H1 (cell line): Measurements from ENCODE around the gene BRMS1. TPM values are rescaled to one million over a fixed set of nuclear protein-coding genes. Genes with fewer than 3 reads are reported as not detected.

Experiments used
- ASH2L ChIP-seq: fragments of 200-600, 300-600 bp; sonication (generic); IDR thresholded peaks from one replicate; pipeline ENCODE4 v1.7.1; 2017; ENCODE audit warnings: low read length
- ATF2 ChIP-seq: IDR thresholded peaks from 2 replicates; pipeline ENCODE4 v1.6.1; 2012; ENCODE audit warnings: low read length, inconsistent platforms
- BACH1 ChIP-seq: IDR thresholded peaks from 2 replicates; pipeline ENCODE4 v1.6.1; 2012; ENCODE audit warnings: low read length, improper control_type of control experiment
- BRCA1 ChIP-seq: IDR thresholded peaks from 2 replicates; pipeline ENCODE4 v1.6.1; 2012; ENCODE audit warnings: low read depth, low read length, improper control_type of control experiment
- CHD2 ChIP-seq: IDR thresholded peaks from 2 replicates; pipeline ENCODE4 v1.6.1; 2012; ENCODE audit warnings: low read length, improper control_type of control experiment
- HDAC2 ChIP-seq, 2 experiments: fragments of 300-600 bp in 1 of 2; sonication (generic) in 1 of 2; IDR thresholded peaks; 2 replicates each; pipeline ENCODE4 v1.6.1; 2011 to 2012; ENCODE audit warnings: low read depth in 2 of 2, low read length in 2 of 2, mild to moderate bottlenecking in 2 of 2, moderate library complexity in 2 of 2, borderline replicate concordance in 1 of 2, inconsistent platforms in 1 of 2
- JUN ChIP-seq: IDR thresholded peaks from 2 replicates; pipeline ENCODE4 v1.6.1; 2011; ENCODE audit warnings: low read depth, mild to moderate bottlenecking, improper control_type of control experiment, low read length
- KDM4A ChIP-seq: IDR thresholded peaks from one replicate; pipeline ENCODE4 v1.7.1; 2012; ENCODE audit warnings: low read depth, mild to moderate bottlenecking, moderate library complexity, low read length, inconsistent platforms; ENCODE audit not compliant: severe bottlenecking
- NRF1 ChIP-seq: IDR thresholded peaks from 2 replicates; pipeline ENCODE4 v1.6.1; 2011; ENCODE audit warnings: mild to moderate bottlenecking, low read depth, low read length, improper control_type of control experiment
- PHF8 ChIP-seq: fragments of 200-600 bp; sonication (generic); conservative IDR thresholded peaks from 2 replicates; pipeline ENCODE4 v1.7.1; 2012; ENCODE audit warnings: low read depth, mild to moderate bottlenecking, inconsistent platforms, low read length, moderate library complexity
- POLR2A ChIP-seq, 2 experiments: IDR thresholded peaks; 1 replicate in 1 of 2; 2 replicates in 1 of 2; pipeline ENCODE4 v1.6.1; 2011; ENCODE audit warnings: low read depth in 2 of 2, low read length in 2 of 2, mild to moderate bottlenecking in 2 of 2; ENCODE audit errors: control extremely low read depth in 1 of 2
- POLR2AphosphoS5 ChIP-seq: IDR thresholded peaks from 2 replicates; pipeline ENCODE4 v1.6.1; 2011; ENCODE audit warnings: low read depth, low read length
- POU5F1 ChIP-seq: IDR thresholded peaks from 2 replicates; pipeline ENCODE4 v1.6.1; 2011; ENCODE audit warnings: low read depth, mild to moderate bottlenecking, low read length, moderate library complexity
- RBBP5 ChIP-seq: IDR thresholded peaks from 2 replicates; pipeline ENCODE4 v1.7.1; 2012; ENCODE audit warnings: low read depth, mild to moderate bottlenecking, inconsistent platforms, low read length, moderate library complexity, borderline replicate concordance
- RNF2 ChIP-seq: fragments of 200-900, 300-1000 bp; sonication (generic); IDR thresholded peaks from 2 replicates; pipeline ENCODE4 v1.7.1; 2016; ENCODE audit warnings: borderline replicate concordance, low read depth, mild to moderate bottlenecking, antibody characterized with exemption, low read length; ENCODE audit not compliant: poor library complexity, severe bottlenecking; ENCODE audit errors: missing control alignments
- SIN3A ChIP-seq, 2 experiments: IDR thresholded peaks in 1 of 2; conservative IDR thresholded peaks in 1 of 2; 2 replicates each; pipeline ENCODE4 v1.6.1; 2011 to 2012; ENCODE audit warnings: low read length in 2 of 2, improper control_type of control experiment in 1 of 2, low read depth in 1 of 2, mild to moderate bottlenecking in 1 of 2
- TAF1 ChIP-seq: IDR thresholded peaks from 2 replicates; pipeline ENCODE4 v1.6.1; 2011; ENCODE audit warnings: mild to moderate bottlenecking, low read depth, low read length
- TBP ChIP-seq: IDR thresholded peaks from 2 replicates; pipeline ENCODE4 v1.6.1; 2011; ENCODE audit warnings: low read depth, low read length, improper control_type of control experiment
- TEAD4 ChIP-seq: IDR thresholded peaks from 2 replicates; pipeline ENCODE4 v1.6.1; 2012; ENCODE audit warnings: low read depth, low read length, inconsistent platforms, mixed read lengths
- YY1 ChIP-seq: IDR thresholded peaks from 2 replicates; pipeline ENCODE4 v1.6.1; 2011; ENCODE audit warnings: low read depth, mild to moderate bottlenecking, low read length
- polyA plus RNA-seq, 7 experiments: library from polyadenylated mRNA; depleted of rRNA in 3 of 7; stranded (reverse) in 5 of 7; unstranded in 2 of 7; fragments of >200 nt in 5 of 7; fragments of 200-250 nt in 2 of 7; gene quantifications; 1 replicate in 5 of 7; 2 replicates in 1 of 7; 4 replicates in 1 of 7; pipeline versions ENCODE4 v1.2.1 to v1.2.3, GENCODE V29; 2011 to 2013; ENCODE audit warnings: missing spikeins in 2 of 7, mixed read lengths in 2 of 7
- total RNA-seq: library from RNA; stranded (reverse); fragmentation: NEBNext Ultra II Directional; extraction: Animal tissue kit (Norgen Biotek cat#: 25700); gene quantifications from 2 replicates; pipeline ENCODE4 v1.2.1, GENCODE V29; 2021
- TF ChIP-seq, protein P1 (sequence below): IDR thresholded peaks from 2 replicates; pipeline ENCODE4 v1.6.1; 2012; ENCODE audit warnings: inconsistent platforms

Gene BRMS1
- total and polyA plus RNA-seq, 2 of the 8 experiments (the other 6 are each of a cell fraction or from before 2014, with no cell fraction given): 39.2 to 46.1 TPM

- TF ChIP-seq HDAC2 (IDR thresholded peaks at IDR 0.05; ENCODE audit: borderline replicate concordance in 1 of 2, low read depth in 2 of 2, low read length in 2 of 2) (no peak), BRCA1 (no peak), POLR2AphosphoS5 (peak; percentile 73; the same call in 1 of the 2 replicates), POU5F1 (no peak), POLR2A (IDR thresholded peaks at IDR 0.05; ENCODE audit: control extremely low read depth in 1 of 2, low read depth in 2 of 2, low read length in 2 of 2) (peak in 1 of 2 experiments; percentile 72; a peak in 2 of 3 replicates), BACH1 (peak; percentile 41; the same call in 1 of the 2 replicates), TBP (peak; percentile 26; the same call in 1 of the 2 replicates), RBBP5 (no peak), TEAD4 (no peak), ATF2 (peak; percentile 88; the same call in 1 of the 2 replicates), SIN3A (conservative IDR thresholded peaks at IDR 0.05 in 1 of 2, IDR thresholded peaks at IDR 0.05 in 1 of 2; ENCODE audit: low read depth in 1 of 2, low read length in 2 of 2) (no peak), NRF1 (peak; percentile 54), CHD2 (peak; percentile 87), TAF1 (peak; percentile 67; the same call in 1 of the 2 replicates), PHF8 (peak; percentile 90), KDM4A (peak; percentile 29), JUN (no peak), RNF2 (no peak), YY1 (peak; percentile 82), ASH2L (peak; percentile 67)
- TF ChIP-seq, protein P1, sequence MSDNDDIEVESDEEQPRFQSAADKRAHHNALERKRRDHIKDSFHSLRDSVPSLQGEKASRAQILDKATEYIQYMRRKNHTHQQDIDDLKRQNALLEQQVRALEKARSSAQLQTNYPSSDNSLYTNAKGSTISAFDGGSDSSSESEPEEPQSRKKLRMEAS: peak; percentile 68
Observed at GRCh38 chr11:66288671-66289547, 56.0 kb downstream of the BRMS1 start, which contains the start of gene YIF1A (continued).
